ENCODE data around the gene MRPL55.
A peak's percentile ranks its signal among the peaks of the same experiment; 100 is the strongest.

Gene MRPL55

DNA sequence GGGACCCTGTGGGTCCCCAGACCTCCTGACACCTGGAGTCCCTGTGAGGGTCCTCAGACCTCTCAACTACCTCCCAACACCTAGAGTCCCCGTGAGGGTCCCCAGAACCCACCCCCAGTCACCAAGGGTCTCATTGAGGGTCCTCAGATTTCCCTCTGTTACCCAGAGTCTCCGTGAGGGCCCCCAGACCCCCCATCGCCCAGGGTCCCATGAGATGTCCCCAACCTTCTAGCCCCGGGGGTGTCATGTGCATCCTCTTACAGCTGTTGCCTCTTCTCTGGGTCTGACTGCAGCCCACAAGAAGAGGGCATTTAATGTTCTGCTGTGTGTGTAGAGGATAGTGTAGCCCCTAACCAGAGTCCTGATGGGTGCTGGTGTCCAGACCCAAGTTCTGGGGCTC lies 38.7 kb upstream of the MRPL55 start:
- no peak for DNase-seq
- no peak for ATAC-seq

DNA sequence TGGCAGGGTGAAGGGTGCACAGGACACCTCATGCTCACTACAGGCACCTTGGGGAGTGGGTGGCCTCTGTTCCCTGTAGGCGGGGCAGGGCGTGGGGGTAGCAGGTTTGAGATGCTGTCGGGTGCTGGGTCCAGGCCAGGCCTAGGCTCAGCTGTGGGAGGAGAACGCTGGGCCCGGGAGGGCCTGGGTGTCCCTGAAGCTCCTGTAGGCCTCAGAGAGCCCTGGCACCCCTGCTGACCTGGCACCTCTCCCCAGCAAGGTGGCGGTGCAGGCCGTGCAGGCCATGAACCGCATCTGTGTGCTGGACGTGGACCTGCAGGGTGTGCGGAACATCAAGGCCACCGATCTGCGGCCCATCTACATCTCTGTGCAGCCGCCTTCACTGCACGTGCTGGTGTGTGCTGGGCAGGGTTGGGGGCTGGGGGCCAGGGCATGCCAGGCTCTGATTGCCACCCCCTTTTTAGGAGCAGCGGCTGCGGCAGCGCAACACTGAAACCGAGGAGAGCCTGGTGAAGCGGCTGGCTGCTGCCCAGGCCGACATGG lies 38.1 kb upstream of the MRPL55 start:
- DNase-seq (no peak), ATAC-seq (no peak)

DNA sequence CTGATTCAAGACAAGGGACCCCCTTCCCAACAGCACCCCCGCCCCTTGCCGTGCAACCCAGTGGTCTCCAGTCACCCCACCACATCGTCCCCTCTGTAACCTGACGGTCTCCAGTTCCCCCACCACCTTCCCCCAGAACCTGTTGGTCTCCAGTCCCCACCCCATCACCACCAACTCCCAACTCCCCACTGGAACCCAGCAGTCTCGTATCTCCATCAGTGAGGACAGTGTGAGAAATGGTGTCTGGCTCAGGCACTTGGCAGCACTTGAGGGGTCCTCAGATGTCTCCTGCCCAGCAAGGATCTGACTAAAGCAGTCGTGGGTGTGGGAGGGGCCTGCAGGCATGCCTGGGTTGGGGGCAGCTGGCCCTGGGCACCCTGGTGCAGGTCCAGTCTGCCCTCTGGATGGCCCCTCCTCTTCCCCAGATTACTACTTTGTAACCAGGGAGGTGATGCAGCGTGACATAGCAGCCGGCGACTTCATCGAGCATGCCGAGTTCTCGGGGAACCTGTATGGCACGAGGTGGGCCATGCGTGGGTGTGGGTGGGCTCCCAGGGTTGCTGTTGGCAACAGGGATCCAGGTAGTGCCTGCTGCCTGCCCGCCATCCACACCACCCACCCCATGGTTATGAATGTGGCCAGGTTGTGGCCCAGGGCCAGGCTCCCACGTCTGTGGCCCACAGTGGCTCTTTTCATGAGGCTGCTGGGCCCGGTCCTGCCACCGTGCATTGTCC lies 37.5 kb upstream of the MRPL55 start:
- no peak for DNase-seq
- no peak for ATAC-seq

DNA sequence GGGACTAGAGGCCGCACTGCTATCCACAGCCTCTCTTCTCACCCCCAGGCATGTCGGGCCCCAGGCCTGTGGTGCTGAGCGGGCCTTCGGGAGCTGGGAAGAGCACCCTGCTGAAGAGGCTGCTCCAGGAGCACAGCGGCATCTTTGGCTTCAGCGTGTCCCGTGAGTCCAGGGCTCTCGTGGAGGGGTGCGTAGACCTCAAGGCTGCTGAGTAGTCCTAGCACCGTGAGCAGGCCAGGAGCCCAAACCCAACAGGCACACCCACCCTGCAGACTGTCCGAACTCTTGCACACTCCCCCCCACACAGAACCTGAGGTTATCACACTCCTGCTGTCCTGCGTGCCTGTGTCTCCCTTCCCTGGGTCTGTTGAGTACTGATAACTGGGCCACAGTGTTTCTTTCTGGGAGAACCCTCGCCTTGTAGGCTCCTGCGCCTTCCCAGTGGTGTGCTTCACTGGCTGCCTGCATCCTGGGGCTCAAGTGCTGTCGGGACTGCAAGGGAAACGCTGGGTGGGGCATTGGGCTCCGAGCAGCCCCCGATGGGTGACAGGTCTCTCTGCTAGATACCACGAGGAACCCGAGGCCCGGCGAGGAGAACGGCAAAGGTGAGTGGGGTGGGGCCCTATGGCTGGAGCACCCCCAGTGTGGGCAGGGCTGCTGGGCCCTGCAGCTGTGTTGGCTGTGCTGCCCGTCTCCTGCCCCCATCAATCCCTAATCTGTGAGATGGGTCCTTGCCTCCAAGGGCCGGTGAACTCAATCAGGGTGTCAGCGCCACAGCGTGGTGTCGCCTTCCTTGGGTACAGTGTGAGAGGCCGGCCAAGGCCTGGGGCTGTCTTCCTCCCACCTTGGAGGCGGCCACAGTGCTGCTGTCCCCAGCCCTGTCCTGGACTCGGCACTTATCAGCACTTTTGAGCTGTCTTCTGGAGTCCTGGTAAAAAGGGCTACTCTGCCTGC lies 36.6 kb upstream of the MRPL55 start:
- DNase-seq = no peak
- no peak for ATAC-seq

DNA sequence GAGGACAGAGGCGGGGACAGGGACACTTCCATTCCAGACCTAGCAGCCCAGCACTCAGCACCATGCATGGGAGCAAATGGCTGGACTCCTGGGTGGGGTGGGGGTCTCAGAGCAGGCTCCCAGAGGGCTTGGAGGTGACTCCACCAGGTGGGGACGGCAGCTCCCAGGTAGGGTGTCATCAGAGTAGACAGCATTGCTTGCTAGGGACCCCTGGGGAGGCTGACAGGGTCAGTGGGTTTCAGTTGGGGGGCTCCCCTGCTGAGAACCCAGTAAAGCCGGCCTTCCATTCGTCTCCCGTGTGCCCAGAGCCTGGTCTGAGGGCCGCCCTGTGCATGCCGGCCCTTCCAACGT lies 35.9 kb upstream of the MRPL55 start:
- no peak for ATAC-seq
- no peak for DNase-seq

DNA sequence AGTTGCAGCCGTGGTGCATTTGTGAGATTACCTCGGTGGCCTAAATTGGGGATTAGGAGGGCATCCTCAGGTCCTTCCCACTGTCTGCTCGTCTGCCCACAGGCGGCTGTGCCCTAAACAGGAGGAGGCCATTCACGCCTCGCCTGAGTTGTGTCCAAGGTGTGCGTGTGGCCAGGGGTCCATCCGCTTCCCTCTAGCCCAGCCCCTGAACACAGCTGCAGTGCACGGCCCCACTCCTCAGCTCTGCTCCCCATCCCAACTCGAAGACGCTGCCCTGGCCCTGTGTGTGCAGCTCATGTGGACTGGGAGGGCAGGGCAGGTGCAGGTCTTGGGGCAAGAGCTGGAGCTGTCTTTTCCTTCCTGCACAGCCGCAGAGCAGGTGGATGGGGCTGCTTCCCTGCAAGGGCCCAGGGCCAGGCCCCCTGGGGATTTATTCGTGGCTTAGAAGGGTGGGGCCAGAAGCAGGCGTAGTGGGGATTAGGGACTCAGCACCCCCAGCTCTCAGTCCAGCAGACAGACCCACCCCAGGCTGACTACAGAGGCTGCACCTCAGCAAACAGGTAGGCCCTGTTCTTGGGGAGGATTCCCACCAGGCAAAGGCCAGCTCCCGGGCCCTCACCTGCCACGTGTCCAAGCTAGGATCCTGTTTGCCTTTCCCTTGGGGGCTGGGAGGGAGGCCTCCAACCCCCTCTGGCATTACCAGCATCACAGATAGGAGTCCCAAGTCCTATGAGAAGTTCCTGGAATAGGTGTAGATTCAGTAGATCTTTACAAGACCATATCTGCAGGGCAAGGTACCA lies 35.3 kb upstream of the MRPL55 start:
- no peak for DNase-seq
- no peak for ATAC-seq

DNA sequence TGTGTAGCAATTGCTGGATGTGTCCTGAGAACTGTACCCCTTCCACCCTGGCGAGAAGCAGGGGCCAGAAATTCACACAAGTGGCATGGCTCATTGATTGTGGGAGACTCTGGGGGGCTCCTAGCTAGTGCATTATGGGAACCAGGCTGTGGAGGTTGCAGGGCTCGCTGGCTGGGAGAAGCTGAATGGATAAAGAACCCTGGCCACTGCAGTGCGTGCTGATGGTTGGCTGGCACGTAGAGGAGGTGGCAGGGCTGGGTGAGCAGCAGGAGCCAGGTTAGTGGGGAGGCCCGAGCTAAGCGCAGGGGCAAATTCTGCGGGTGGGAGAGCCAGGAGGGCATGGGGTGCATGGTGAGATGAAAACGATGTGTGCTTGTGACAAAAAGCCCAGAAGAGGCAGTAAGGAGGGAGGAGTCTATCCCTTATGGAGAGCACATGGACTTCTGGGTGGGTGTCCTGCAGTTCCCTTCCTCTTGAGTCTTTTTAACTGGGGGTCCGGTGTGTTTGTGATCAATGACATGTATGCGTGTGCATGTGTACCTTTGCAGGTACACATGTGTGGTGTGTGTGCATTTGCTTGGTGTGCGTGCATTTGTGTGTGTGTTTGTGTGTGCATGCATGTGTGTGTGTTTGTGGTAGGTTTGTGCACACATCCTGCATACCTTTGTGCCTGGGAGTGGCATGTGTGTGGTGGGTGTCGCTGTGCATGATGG lies 34.5 kb upstream of the MRPL55 start:
- no peak for ATAC-seq
- DNase-seq = no peak

DNA sequence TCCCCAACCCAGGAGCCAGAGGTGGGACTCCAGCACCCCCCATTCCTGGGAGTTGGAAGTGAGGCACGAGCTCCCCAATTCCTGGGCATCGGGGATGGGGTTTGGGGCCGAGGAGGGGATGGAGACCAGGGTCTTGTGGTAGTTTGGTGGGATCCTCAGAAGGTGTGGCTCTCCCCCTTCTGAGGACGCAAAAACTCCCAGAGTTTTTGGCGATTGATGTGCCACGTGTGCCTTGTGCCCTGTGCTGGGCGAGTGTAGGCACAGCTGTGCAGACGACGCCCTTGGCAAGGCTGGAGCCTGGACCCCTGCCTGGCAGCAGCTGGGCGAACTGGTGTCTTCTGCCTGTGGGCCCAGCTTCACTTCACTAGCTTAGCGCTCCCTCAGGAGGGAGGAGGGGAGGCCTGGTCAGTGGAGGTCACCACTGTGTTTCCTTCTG lies 33.6 kb upstream of the MRPL55 start:
- DNase-seq = no peak
- ATAC-seq = no peak

DNA sequence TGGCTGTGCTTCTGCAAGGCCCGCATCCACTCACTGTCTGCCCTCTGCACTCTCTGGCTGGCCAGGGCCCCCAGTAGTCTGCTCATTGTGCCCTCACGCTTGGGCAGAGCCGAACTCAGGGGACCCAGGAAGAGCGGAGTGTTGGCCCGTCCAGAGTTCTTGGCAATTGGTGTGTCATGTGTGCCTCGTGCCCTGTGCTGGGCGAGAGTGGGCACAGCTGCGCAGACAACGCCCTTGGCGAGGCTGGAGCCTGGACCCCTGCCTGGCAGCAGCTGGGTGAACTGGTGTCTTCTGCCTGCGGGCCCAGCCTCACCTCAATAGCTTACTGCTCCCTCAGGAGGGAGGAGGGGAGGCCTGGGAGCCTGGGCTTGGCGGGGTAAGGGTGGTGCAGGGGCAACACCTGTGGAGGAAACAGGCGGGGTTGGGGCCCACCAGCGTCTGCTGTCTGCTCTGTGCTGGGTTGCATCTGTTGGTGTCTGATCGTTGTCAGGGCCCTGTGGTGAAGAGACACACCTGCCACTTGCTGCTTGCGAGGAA lies 33.1 kb upstream of the MRPL55 start:
- ATAC-seq = no peak
- DNase-seq = peak; percentile 4

DNA sequence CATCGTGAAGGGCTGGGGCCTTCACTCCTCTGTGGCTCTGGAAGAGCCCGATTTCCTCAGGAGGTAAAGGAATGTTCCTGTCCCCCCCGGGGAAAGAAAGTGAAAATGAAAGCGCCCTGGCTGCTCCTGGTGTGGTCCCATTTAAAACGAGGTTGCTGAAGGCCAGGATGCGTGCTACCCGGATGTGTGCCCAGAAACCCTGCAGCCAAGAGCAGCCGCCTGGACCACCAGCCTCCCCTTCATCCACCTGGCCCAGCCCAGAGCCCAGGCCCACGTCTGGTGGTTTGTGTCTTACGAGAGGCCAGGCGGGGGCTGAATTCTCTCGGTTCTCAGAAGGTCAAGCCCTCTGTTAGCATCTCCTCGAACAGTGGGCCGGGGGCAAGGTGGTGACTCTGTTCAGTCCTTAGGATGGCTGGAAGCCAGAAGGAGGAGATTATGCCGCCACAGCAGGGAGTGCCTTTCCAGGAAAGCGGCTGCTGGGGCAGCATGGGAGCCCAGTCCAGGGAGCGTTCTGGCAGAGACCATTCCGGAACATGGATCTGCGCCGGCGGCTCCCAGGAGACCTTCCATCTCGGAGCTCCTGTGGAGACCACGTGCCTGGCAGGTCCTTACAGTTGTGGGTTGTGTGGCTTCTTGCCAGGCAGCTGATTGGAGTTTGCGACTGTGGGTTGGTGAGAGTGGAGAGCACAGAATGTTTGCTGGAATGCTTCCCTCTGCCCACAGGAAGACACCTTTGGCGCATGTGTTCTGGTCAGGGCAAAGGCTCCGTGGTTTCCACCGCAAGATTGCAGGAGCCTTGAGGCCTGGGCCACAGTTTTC lies 32.3 kb upstream of the MRPL55 start:
- peak; percentile 35 for DNase-seq
- no peak for ATAC-seq

DNA sequence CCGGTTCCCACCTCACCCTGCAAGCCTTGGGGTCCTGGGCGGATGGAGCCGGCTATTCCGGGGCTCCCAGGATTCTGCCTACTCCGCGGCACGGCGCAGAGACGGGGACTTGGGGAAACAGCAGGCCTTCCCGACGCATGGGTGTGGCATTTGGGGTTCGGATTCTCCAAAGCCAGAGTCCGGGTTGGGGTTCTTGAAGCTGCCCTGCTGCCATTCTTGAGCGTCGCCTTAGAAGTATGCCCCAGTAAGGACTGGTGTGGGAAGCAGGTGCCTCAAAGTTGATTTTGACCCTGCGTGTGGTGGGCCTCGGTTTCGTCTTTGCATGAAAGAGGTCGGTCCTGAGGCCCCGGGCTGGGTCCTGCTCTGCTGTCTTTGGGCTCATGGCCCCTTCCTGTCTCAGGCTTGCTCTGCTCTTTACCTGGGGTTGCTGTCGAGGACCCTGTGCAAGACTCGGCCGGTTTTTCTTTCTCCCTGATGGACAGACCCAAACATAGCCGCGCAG lies 31.7 kb upstream of the MRPL55 start:
- DNase-seq (no peak), ATAC-seq (no peak)

DNA sequence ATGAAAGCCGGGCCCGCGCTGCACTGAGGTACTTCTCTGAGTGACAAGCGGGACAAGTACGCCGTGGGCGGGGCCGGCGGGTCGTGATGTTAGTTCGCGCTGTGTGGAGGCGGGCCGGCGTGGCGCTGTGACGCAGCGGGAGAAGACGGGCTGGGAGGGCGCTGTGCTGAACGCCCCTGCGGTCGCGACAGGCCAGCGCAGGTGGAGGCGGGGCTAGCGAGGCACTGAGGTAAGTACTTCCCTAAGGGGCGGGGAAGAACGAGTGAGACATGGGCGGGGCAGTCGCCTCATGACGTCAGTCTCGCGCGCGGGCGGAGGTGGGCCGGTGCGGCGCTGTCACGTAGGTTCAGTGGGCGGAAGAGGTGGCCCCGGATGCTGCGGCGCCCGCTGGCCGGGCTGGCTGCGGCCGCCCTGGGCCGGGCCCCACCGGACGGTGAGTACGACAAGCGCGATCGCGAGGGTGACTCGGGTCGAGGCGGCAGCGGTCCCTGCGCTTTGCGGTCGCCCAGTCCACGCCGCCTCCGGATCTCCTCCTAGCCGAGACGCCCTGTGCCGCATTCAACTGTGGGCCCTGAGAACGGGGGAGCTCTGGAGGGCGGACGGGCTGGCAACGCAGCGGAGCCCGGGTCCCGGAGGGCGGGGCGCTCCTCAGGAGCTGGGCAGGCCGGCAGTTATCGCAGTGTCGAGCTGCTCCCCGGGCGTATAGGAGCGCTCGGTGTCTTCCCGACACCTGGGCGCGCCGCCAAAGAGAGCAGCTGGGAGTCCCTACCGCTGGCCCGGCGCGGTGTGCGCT lies 31.0 kb upstream of the MRPL55 start, which contains the start of gene GUK1:
TSS of gene GUK1 (plus strand) at position 349 of the 793 bp plus-strand sequence. CDS start at position 373, 24 bp downstream.
- DNase-seq = peak; percentile 100
- ATAC-seq = peak; percentile 93

DNA sequence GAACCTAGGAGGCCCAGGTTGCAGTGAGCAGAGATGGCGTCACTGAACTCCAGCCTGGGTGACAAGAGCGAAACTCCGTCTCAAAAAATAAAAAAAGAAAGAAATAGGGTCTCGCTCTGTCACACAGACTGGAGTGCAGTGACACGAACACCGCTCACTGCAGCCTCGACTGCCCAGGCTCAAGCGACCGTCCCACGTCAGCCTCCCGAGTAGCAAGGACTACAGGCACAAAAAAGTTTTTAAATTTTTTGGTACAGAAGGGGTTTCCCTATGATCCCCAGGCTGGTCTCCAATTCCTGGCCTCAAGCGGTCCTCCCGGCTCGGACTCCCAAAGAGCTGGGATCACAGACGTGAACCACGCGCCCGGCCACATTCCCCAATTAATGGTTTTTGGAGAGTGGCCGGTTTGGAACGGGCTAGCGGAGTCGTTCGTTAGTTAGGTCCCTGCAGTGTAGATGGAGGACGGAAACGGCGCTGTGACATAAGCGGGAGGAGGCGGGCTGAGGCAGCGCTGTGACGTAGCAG lies 30.4 kb upstream of the MRPL55 start:
- no peak for ATAC-seq

DNA sequence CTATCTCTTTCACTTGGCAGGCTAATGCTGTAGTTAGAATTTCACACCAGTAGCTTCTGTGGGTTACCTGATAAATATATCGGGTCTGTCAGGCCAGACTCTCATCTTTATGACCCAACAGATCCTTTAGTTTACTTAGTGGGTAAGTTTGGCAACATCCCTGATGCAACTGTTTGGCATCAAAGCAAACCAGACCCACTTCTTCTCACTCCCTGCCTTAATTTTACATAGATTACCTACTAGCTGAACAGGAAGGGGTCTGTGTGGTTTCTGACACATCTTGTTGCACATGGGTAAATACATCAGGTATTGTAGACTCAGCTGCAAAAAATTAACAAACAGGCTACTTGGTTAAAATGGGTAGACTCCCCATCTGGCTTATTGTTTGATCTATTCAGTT lies 27.8 kb upstream of the MRPL55 start:
- DNase-seq (no peak), ATAC-seq (no peak)

More for the DNA sequence above, 30.4 kb upstream of the MRPL55 start:
- DNase-seq = no peak

DNA sequence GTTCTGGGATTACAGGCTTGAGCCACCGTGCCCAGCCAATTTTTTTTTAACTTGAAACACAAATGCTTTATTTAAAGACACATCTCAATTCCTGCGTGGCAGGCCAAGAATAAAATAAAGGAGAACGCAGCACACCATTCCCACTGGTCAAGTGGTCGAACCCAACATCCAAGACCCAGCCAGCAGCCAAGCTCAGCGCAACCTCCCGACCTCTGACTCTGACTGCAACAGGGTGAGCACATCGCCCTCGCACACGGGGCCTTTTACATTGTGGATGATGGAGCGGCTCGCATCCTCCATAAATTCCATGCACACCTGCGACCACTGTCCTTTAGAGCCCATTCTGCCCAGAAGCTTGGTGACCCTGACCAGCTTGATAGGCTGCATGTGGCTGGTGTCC lies 25.5 kb upstream of the MRPL55 start:
- DNase-seq (no peak), ATAC-seq (no peak)

DNA sequence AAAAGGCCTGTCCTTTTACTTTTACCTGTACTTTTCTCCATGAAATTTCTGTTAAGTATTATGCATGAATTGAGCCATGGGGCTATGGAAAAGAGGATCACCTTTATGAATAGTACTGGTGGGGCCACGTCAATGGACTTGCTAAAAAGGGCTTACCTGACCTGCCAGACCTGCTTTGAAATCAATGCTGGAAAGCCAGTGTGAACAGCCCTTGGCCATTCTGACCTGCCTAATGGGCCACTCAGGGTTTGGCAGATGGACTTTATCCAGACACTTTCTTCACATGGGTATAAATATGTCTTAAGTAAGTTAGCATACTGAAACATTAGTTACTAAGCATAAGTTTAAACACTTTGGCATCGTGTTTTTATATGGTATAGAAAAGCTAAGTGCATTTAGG lies 22.7 kb upstream of the MRPL55 start:
- ATAC-seq = no peak
- DNase-seq = no peak

DNA sequence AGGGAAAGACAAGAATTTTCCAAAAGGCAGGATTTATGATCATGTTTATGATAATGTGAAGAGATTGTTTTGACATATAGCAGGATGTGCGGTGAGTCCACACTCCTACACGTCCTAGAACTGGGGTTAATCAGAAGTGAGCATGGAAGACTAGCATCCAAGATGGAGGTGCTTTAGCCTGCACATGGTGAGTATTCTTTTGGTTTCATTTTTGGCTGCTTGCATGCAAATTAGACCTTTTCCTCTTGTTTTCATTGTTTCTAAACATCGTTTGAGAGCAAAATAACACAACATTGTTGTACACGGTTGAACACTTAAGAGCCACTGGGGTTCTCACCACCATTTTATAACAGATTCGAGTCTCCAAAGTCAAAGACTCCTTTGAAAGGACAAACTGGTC lies 16.1 kb upstream of the MRPL55 start:
- ATAC-seq (no peak), DNase-seq (no peak)

DNA sequence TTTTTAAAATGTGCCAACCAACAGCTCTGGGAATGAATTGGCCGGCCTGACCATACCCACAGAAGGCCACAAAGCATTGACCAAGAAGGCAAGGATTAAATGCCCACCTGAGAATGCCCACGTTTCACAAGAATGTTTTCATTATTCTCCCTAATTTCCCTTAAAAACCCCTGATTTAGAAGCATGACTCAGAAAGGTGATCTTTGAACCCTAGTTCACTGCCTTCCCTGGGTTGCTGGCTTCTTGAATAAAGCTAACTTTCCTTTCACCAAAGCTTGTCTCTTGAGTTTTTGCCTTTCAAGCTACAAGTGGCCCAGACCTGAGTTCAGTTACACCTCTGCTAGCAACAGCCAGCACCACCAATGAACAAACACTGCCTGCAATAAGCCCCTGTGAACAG lies 14.4 kb upstream of the MRPL55 start:
- no peak for ATAC-seq

DNA sequence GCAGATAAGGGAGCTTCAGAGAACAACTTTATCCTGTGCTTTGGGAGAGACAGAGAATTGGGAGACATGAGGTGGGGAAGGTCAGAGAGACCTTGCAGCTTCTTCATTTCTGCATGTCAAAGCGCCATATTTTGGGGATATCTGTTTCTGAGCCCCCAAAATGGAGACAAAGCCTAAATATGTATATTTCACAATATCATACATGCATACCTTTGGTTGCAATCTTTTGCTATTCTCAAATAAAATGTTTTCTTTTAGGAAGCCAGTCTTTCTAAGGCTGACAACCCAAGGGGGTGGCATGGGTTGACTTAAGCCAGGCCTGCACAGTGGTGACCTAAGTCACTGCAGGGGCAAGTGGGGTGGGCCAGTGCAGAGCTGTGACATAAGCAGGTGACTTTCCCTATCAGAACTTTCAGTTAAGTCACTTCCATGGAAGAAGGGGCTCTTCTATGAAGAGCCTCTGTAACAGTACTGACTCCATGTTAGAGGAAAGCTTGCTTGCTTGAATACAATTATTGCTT lies 13.9 kb upstream of the MRPL55 start:
- ATAC-seq (no peak), DNase-seq (no peak)

More for the DNA sequence above, 14.4 kb upstream of the MRPL55 start:
- no peak for DNase-seq
